NCI-H1417 (cell line): ENCODE measurements around the gene PBLD.

Experiments used
- DNase-seq, 3 experiments: peaks; one replicate each; lab custom pipeline; 2025; lab: John Stamatoyannopoulos, UW

Gene PBLD

DNA sequence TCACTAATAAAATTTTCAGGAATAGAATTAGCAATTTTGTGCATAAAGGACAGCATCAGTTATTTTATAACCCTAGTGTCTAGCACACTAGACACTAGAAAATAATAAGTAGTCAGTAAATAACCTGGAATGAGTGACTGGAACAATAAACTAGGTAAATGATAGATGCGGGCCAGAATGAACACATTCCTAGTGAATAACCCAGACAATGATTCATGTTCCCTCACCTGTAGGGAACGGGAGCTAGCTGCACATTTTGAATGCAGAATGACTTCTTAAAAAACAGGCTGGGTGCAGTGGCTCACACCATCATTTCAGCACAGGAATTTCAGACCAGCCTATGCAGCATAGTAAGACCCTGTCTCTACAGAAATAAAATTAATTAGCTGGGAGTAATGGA is 97.6 kb downstream of the PBLD start:
- DNase-seq = no peak

DNA sequence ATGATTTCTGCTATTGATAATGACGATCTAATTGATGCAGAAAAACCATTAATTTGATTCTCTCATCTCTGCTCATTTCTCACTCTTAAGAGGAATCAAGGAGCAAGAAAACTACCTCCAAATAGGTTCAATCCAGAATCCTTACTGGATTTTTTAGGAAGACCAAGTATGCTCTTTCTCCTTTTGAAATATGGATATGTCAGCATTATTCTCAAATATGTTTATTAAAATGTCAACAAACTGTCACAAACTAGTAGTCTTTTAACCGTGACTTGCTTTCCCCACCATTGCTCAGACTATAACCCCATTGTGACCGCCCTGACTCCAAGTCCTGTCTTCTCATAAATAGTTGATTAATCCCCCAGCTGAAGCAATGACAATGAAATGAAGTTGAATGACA is 99.7 kb downstream of the PBLD start:
- no peak for DNase-seq
